ENCODE data around the gene GZMM.

- TF ChIP-seq CTCF (IDR thresholded peaks at IDR 0.05) (no peak), POLR2A (IDR thresholded peaks at IDR 0.05) (no peak), EP300 (IDR thresholded peaks at IDR 0.05) (no peak)
Observed at GRCh38 chr19:518598-519231, 25.1 kb upstream of the GZMM start.
